SK-MEL-5 (cell line): Measurements from ENCODE around the gene TMEM184B. TPM values are rescaled to one million over a fixed set of nuclear protein-coding genes. Genes with fewer than 3 reads are reported as not detected.

Experiments
- DNase-seq: peaks from one replicate; pipeline ENCODE4 v3.0.0-alpha.2; 2016; ENCODE audit warnings: low read depth, low spot score
- in situ Hi-C: cut with HindIII; loops from 2 replicates; pipeline ENCODE4 v1.10.0; 2016; ENCODE audit warnings: low sequenced_read_pairs, high pct_unique_total_duplicates, low pct_unique_long_range_greater_than_20kb
- total RNA-seq: library from RNA; depleted of rRNA; stranded (reverse); fragments of >200 nt; shearing (Covaris generic); gene quantifications from 2 replicates; pipeline ENCODE4 v1.2.3, GENCODE V29; 2014

TMEM184B gene
- total RNA-seq, 1 experiment from 2014 or later = 12.7 TPM

GRCh38 chr22:38260761-38261681 is 11.8 kb downstream of the TMEM184B start:
- in situ Hi-C loops = no loop called here
- no peak for DNase-seq

GRCh38 chr22:38259370-38259769 is 13.4 kb downstream of the TMEM184B start:
- in situ Hi-C loops = no loop called here
- no peak for DNase-seq

- no peak for DNase-seq
- in situ Hi-C loops = no loop called here
Measured at GRCh38 chr22:38258895-38259294, 13.9 kb downstream of the TMEM184B start.

GRCh38 chr22:38257650-38258250 is 15.1 kb downstream of the TMEM184B start:
- in situ Hi-C loops = no loop called here

GRCh38 chr22:38257181-38257580 is 15.6 kb downstream of the TMEM184B start:
- no peak for DNase-seq
- in situ Hi-C loops = no loop called here

More at GRCh38 chr22:38257650-38258250, 15.1 kb downstream of the TMEM184B start:
- no peak for DNase-seq

GRCh38 chr22:38255697-38256096 is 17.1 kb downstream of the TMEM184B start:
- in situ Hi-C loops = no loop called here

GRCh38 chr22:38251341-38251692 is 21.5 kb downstream of the TMEM184B start:
- DNase-seq = no peak
- in situ Hi-C loops = no loop called here

More at GRCh38 chr22:38255697-38256096, 17.1 kb downstream of the TMEM184B start:
- no peak for DNase-seq

- in situ Hi-C loops = no loop called here
- DNase-seq = no peak
Measured at GRCh38 chr22:38250643-38251340, 22.0 kb downstream of the TMEM184B start.

GRCh38 chr22:38249803-38250642 is 22.8 kb downstream of the TMEM184B start:
- in situ Hi-C loops = no loop called here

GRCh38 chr22:38249301-38249700 is 23.5 kb downstream of the TMEM184B start:
- DNase-seq = no peak
- in situ Hi-C loops = no loop called here

More at GRCh38 chr22:38249803-38250642, 22.8 kb downstream of the TMEM184B start:
- DNase-seq = no peak

- in situ Hi-C loops = no loop called here
- no peak for DNase-seq
Measured at GRCh38 chr22:38248280-38248679, 24.5 kb downstream of the TMEM184B start.

- no peak for DNase-seq
- in situ Hi-C loops = no loop called here
Measured at GRCh38 chr22:38247713-38248112, 25.1 kb downstream of the TMEM184B start.

- no peak for DNase-seq
- in situ Hi-C loops = no loop called here
Measured at GRCh38 chr22:38246692-38247091, 26.1 kb downstream of the TMEM184B start.

- in situ Hi-C loops = no loop called here
Measured at GRCh38 chr22:38246046-38246658, 26.7 kb downstream of the TMEM184B start.

GRCh38 chr22:38244106-38244505 is 28.7 kb downstream of the TMEM184B start:
- in situ Hi-C loops = no loop called here
- DNase-seq = no peak

More at GRCh38 chr22:38246046-38246658, 26.7 kb downstream of the TMEM184B start:
- no peak for DNase-seq

GRCh38 chr22:38243007-38243765 is 29.6 kb downstream of the TMEM184B start:
- DNase-seq = no peak
- in situ Hi-C loops = no loop called here
